NCI-H510A (cell line): ENCODE measurements around the gene BCAS4.
"Not testable (repeated sequence)": the region's sequence is repeated elsewhere in the genome, so short reads cannot be mapped to it uniquely, and the experiment has no call there.

ENCODE experiments used
- DNase-seq: peaks from one replicate; lab custom pipeline; 2025; lab: John Stamatoyannopoulos, UW

Gene BCAS4

DNA sequence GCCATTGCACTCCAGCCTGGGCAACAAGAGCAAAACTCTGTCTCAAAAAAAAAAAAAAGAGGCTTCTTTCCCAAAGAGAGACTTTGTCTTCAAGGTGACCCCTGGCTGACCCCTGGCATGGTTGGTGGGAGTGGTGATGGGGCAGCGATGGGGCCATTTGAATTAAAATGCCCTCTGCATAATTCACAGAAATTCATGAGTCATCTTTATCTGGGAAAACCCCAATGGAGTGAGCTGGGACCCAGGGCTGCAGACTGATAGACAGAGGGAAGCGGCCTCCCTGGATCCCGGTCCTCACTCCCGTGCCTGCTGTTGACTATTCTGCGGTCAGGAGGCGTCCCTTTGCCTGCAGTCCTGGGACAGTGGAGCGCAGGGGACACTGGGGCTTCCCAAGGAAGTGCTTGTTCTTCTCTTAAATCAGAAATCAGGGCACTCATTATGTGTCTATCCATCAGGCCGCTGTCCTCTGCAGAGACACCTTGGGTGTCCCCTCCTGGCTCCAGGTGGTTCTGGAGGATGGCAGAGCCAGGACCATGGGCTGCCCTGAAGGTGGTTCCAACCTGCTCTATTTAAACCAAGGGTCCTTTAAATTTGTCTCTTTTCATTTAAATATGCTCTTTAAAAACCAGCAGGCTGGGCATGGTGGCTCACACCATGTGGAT lies 23.3 kb upstream of the BCAS4 start:
- DNase-seq = not testable (repeated sequence)

DNA sequence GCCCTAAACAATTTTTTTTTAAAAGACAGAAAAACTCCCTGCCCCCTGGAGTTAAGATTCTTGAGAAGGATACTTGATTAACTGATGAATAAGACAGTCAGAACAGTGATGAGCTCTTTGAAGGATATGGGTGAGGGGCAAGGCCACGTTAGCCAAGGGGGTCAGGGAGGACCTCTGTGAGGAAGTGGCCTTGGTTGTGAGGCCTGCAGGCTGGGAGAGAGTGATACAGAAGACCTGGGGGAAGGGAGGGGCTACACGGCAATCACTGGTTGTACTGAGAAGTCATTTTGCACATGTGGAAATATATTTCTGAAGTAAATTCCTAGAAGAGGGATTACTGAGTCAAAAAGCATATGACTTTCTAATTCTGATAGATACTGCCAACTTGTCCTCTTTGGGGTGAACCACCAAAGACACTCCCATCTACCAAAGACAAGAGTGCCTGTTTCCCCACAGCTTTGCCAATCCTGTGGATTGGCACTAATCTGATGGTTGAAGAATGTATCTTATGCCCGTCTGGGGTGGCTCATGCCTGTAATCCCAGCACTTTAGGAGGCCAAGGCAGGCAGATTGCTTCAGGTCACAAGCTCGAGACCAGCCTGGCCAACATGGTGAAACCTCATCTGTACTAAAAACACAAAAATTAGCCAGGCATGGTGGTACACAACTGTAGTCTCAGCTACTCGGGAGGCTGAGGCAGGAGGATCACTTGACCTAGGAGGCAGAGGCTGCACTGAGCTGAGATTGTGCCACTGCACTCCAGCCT lies 22.3 kb upstream of the BCAS4 start:
- DNase-seq = no peak

DNA sequence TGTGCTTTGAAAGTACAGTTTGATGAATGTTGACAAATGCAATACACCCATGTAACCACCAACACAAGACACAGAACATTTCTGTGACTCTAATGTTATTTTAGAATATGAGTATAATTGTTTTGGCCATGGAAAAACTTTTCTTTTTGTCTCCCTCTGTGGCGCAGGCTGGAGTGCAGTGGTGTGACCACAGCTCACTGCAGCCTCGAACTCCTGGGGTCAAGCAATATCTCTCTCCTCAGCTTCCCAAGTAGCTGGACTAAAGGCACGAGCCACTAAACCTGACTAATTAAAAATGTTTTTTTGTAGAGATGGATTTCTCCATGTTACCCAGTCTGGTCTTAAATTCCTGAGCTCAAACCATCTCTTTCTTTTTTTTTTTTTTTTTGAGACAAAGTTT lies 20.3 kb upstream of the BCAS4 start:
- no peak for DNase-seq

DNA sequence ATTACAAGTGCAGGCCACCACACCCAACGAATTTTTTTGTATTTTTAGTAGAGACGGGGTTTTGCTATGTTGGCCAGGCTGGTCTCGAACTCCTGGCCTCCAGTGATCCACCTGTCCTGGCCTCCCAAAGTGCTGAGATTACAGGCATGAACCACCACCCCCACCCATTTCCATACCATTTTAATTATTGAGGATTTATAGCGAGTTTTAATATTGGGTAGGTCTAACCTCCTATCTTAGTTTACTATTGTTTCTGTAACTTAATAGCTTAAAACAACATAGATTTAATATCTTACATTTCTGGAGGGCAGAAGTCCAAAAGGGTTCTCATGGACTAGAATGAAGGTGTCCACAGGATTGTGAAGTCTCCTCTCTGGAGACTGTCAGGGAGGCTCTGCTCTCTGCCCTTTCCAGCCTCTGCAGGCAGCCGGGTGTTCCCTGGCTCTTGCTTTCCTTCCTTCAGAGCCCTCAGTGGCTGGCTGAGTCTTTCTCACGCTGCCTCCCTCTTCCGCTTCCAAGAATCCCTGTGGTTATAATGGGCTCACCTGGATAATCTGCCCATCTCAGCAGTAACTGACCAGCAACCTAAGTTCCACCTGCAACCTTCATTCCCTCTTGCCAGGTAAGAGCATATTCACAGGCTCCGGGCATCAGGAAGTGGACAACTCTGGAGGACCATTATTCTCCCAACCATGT lies 18.6 kb upstream of the BCAS4 start:
- DNase-seq = no peak

DNA sequence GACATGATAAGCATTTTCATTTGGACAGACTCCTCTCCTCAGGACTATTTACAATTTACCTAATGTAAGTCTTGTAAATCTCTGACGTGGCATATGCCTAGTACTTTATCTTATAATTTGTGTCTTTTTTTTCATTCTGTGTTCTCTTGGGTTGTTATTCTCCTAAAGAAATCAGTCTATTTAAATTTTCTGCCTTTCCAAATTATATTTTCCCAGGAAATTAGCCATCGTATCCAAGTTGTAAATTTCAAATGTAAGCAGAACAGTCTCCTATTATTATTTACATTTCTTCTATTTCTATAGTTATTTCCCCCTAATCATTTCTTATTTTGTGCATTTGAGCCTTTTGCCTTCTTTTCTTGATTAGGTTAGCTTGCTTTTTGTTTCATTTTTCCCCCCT lies 17.5 kb upstream of the BCAS4 start:
- no peak for DNase-seq

DNA sequence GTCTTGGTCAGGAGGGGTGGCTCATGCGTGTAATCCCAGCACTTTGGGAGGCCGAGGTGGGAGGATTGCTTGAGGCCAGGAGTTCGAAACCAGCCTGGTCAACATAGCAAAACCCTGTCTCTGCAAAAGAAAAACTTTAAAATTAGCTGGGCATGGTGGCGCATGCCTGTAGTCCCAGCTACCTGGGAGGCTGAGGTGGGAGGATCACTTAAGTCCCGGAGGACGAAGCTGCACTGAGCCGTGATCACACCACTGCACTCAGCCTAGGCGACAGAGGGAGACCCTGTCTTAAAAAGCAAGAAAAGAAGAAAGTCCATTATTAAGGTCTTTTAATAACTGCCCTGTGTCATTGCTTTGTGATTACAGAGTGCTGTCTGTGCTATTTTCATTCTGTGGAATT lies 15.9 kb upstream of the BCAS4 start:
- DNase-seq = not testable (repeated sequence)

DNA sequence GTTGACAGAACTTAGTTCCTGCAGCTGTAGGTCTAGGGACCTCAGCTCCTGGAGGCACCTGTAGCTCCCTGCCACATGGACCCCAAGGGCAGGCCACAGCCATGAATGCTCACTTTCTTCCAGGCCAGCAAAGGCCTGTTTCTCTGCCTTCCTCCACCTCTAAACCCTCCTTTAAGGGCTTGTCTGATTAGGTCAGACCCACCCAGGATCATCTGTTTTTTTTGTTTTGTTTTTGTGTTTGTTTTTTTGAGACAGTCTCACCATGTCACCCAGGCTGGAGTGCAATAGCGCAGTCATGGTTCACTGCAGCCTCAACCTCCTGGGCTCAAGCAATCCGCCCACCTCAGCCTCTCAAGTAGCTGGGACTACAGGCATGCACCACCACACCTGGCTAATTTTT lies 11.5 kb upstream of the BCAS4 start:
- DNase-seq = no peak

DNA sequence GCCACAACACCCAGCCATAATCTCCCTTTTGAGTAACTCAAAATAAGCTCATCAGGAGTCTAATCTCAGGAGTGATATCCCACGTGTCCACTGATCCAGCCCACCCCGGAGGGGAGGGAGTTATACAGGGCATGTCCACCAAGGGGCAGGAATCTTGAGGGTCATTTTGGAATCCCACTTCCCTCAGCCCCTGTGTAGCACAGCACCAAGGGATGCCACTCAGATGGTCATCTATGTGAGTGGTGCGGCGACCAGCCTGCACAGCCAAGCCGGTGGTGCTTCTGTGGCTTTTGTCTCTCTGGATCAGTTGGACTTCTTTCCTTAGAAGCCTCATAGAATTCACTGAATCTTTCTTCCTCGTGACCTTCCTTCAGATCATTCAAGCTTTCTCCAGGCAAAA lies 11.0 kb upstream of the BCAS4 start:
- no peak for DNase-seq

DNA sequence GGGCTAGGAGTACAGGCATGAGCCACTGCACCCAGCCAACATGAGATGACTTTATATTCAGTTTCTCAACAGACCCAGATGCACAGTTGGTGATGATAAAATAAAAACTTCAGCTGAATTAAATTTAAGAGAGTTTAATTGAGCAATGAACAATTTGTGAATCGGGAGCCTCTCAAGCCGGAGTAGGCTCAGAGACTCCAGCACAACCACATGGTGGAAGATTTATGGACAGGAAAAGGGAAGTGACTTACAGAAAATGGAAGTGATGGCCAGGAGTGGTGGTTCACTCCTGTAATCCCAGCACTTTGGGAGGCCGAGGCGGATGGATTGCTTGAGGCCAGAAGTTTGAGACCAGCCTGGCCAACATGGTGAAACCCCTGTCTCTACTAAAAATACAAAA lies 10.4 kb upstream of the BCAS4 start:
- no peak for DNase-seq

DNA sequence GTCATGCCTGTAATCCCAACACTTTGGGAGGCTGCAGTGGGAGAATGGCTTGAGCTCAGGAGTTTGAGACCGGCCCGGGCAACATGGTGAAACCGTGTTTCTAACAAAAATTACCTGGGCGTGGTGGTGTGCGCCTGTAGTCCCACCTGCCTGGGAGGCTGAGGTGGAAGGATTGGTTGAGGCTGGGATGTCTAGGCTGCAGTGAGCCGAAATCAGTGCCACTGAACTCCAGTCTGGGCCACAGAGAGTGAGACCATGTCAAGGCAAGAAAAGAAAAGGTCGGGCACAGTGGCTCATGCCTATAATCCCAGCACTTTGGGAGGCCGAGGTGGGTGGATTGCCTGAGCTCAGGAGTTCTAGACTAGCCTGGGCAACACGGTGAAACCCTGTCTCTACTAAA lies 8.2 kb upstream of the BCAS4 start:
- no peak for DNase-seq

DNA sequence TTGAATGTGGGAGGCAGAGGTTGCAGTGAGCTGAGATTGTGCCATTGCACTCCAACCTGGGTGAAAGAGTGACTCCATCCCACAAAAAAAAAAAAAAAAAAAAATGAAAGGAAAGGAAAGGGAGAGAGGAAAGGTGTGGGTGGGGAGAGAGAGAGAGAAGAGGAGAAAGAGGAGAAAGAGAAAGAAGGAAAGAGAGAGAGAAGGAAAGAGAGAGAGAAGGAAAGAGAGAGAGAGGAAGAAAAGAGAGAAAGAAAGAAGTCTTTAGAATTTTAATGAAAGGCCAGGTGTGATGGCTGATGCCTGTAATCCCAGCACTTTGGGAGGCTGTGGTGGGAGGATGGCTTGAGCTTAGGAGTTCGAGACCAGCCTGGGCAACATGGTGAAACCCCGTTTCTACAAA lies 7.7 kb upstream of the BCAS4 start:
- no peak for DNase-seq

DNA sequence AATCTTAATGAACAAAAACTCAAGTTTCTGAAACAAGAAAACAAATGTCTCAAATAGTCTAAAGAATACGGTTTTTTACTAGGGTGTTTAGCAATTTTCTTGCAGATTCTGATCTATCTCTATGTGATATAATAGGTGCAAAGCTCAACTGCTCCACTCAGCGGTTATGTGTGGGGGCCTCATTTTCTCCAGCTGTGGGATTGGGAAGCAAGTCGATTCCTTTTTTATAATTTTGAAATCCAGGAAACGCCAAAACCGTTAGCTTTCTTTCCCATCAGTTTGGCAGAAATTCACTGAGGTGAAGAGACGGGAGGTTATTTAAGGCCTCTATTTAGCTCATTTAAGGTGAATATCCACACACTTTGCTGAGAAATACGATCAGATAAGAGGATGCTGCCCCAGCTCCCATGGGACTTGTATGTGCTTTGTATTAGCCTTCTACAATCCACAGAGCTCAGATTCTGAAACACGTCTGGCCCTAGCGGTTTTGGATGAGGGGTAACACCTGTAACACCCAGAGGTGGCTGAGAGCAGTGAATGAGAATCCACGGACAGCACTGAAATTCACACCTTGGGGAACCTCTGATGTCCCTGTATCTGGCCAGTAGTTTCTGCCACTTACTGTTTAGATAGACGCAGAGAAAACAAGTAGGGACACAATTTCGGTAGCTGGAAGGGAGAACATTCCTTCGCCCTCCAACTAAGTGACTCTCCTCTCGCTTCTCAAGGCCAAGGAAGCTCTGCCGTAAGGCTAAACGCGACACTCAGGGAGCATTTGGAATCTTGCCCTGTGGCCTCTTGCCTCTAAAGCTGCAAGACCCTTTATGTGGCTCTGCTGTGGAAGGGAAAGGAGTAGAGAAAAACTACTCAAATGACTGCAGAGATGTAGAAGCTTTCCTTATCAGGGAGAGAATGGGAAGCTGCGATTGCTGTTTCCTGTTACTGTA lies 6.5 kb upstream of the BCAS4 start:
- no peak for DNase-seq

DNA sequence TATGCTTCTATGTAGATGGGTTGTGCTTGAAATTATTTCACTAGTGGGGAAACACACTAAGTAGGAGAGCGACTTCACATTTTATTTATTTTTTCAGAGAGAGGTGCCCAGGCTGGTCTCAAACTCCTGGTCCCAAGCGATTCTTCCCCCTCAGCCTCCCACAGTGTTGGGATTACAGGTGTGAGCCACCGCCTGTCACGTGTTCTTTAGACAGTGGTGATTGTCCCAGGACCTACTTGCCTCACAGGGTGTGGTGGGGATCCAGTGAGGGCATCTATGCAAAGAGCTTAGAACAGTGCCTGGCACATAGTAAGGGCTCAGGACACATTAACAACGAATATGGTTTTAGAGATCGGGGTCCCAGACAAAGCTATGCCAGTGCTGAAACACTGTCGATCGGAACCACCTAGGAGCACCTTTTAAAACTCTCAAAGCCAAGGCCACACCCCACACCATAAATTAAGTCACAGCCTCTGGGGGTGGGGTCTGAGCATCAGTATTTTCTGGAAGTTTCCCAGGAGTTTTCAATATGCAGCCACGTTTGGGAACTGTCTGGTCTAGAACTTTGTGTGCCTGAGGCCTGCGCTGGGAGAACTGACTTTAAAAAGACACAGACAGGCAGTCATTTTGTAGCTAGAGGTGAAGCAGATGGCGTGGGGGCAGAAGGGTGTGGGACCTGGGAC lies 4.8 kb upstream of the BCAS4 start:
- no peak for DNase-seq

DNA sequence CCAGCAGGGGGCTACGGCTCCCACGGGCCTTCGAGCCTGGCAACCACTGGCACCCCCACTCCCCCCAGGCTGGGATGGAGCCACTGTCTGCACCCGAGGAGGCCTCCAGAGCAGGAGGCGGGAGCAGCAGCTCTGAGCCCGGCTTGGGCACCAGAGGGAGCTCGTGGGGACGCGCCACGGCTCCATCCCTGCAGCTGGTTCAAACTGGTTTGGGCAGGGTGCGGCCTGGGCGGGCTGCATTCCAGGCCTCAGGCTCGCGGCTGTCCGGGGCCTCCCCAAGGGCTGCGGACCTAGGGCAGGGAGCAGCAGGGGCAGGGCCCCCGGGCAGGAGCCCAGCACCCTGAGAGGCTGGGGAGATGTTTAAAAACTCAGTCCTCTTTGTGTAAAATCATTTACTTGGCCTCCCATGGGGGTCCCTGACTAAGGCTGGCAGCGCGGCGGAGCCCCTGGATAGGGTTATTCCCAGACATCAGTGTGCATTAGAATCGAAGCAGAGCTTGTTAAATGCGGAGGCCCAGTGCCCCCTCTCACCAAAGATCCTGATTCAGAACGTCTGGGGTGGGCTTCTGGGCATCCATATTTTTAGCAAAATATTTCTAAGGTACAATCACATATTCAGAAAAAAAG lies 4.1 kb upstream of the BCAS4 start:
- peak; percentile 92 for DNase-seq

DNA sequence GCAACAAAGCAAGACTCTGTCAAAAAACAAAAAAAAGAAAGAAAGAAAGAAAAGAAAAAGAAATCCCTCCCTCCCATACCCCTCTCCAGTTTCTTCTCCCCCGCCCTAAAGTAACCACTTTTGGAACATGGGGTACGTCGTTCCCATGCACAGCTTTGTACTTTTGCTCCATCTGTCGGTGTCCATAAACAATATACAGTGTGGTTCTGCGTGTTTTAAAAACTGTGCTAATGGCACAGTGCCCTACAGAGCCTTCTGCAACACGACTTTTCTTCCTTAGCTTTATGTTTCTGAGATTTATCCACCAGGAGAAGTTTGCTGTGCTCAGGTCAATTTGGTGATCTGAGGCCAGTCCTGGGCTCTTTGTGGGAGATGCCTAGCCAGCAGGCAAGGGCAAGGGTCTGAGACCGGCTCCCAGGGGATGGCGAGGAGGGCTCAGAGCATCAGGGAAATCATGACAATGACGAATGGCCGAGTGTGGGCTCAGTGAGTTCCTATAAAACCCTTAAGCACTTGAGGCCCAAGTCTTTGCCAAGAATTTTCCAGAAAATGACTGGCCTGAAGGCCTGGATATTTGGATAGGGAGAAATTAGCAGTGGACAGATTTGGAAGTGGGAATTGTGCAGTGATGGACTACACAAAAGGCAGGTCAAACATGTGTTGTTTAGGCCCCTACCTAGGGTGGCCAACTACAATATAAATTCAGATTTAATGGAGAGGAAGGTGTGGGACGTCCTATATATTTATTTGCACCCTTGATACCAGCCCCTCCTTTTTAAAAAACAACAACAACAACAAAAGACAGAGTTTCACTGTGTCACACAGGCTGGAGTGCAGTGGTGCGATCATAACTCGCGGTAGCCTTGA lies 1.9 kb upstream of the BCAS4 start:
- DNase-seq = no peak

DNA sequence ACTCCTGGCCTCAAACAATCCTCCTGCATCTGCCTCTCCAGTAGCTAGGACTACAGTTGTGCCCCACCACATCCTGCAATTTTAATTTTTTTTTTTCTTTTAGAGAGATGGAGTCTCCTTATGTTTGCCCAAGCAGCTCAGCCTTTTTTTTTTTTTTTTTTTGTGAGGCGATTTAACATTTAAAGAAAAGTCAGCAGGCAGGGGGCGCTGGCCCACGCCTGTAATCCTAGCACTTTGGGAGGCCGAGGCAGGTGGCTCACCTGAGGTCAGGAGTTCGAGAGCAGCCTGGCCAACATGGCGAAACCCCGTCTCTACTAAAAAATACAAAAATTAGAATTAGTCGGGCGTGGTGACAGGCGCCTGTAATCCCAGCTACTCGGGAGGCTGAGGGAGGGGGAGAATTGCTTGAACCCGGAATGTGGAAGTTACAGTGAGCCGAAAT lies 1.3 kb upstream of the BCAS4 start:
- DNase-seq = not testable (repeated sequence)

DNA sequence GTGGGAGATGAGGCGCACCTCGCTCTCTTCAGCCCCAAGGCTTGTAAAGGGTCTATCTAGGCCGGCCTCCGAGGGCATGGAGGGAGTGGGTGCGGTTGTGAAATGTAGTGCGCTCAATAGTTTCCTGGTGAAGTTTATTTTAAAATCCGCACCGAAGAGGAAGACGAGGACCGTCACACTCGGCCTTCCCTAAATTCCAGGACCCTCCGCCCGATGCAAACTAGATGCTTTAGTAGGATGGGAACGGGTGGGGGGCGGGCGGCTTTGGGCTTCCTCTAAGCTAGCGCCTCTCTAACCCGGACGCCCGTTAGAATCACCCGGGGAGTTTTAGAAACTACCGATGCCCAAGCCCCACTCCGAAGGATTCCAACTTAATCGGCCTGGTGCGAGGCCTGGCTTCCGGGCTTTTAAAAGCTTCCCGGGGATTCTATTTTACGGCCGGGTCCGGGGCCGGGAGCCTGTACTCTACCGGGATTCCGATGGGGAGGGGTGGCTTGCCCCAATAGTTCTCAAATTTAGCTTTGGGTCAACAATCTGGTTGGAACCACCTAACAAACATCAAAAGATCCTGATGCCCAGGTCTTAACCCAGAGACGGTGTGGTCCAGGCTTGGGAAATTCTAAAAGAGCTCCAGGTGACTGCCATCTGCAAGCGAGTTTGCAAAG lies 548 bp upstream of the BCAS4 start:
- DNase-seq = no peak

DNA sequence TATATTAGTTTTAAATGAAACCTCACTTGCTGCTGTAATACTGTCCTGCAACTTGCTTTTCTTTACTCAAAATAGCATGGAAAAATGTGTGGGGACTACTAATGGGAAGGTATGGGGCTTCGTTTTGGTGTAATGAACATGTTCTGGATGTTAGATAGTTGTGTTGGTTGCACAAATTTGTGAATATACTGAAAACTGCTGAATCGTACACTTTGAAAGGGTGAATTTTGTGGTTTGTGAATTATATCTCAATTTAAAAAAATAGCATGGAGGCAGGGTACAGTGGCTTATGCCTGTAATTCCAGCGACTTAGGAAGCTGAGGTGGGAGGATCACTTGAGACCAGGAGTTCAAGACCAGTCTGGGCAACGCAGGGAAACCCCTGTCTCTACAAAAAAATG lies 2.3 kb downstream of the BCAS4 start:
- no peak for DNase-seq

DNA sequence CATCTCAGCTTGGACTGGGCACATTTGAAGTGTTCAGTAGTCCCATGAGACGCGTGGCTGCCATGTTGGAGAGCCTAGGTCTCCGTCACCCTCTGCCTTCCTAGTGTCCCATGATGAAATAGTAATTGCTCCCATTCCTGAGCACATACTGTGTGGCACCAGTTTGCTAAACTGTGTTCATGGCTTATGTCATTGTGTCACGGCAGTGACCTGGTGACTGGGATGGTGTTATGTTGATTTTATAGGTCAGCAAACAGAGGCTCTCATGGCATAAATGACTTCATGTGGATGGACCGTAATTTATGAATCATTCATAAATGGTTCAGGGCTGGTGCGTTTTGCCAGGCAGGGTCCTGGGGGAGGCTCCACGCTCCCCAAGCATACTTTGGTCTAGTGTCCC lies 3.8 kb downstream of the BCAS4 start:
- DNase-seq = no peak
